Measurements from ENCODE around the gene SLC35C1.

GRCh38 chr11:45773786-45774655, 30.9 kb upstream of the SLC35C1 start:
- TF ChIP-seq POLR2AphosphoS5 (IDR thresholded peaks at IDR 0.05; ENCODE audit: low read depth, low read length) (no peak), TAF1 (IDR thresholded peaks at IDR 0.05; ENCODE audit: borderline replicate concordance, insufficient read depth, low read length) (no peak), SIN3A (IDR thresholded peaks at IDR 0.05; ENCODE audit: borderline replicate concordance, insufficient read depth, low read length) (no peak), FOXP2 (optimal IDR thresholded peaks at IDR 0.05; ENCODE audit: borderline replicate concordance, extremely low read depth, extremely low read length, insufficient read depth) (no peak)
- TF ChIP-seq, protein P1, sequence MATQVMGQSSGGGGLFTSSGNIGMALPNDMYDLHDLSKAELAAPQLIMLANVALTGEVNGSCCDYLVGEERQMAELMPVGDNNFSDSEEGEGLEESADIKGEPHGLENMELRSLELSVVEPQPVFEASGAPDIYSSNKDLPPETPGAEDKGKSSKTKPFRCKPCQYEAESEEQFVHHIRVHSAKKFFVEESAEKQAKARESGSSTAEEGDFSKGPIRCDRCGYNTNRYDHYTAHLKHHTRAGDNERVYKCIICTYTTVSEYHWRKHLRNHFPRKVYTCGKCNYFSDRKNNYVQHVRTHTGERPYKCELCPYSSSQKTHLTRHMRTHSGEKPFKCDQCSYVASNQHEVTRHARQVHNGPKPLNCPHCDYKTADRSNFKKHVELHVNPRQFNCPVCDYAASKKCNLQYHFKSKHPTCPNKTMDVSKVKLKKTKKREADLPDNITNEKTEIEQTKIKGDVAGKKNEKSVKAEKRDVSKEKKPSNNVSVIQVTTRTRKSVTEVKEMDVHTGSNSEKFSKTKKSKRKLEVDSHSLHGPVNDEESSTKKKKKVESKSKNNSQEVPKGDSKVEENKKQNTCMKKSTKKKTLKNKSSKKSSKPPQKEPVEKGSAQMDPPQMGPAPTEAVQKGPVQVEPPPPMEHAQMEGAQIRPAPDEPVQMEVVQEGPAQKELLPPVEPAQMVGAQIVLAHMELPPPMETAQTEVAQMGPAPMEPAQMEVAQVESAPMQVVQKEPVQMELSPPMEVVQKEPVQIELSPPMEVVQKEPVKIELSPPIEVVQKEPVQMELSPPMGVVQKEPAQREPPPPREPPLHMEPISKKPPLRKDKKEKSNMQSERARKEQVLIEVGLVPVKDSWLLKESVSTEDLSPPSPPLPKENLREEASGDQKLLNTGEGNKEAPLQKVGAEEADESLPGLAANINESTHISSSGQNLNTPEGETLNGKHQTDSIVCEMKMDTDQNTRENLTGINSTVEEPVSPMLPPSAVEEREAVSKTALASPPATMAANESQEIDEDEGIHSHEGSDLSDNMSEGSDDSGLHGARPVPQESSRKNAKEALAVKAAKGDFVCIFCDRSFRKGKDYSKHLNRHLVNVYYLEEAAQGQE (IDR thresholded peaks at IDR 0.05; ENCODE audit: insufficient read depth in 1 of 2, low read depth in 2 of 2, low read length in 2 of 2) = no peak
